ENCODE data around the gene CDC42.
"Not testable (repeated sequence)": the region's sequence is repeated elsewhere in the genome, so short reads cannot be mapped to it uniquely, and the experiment has no call there.

CDC42 gene

DNA sequence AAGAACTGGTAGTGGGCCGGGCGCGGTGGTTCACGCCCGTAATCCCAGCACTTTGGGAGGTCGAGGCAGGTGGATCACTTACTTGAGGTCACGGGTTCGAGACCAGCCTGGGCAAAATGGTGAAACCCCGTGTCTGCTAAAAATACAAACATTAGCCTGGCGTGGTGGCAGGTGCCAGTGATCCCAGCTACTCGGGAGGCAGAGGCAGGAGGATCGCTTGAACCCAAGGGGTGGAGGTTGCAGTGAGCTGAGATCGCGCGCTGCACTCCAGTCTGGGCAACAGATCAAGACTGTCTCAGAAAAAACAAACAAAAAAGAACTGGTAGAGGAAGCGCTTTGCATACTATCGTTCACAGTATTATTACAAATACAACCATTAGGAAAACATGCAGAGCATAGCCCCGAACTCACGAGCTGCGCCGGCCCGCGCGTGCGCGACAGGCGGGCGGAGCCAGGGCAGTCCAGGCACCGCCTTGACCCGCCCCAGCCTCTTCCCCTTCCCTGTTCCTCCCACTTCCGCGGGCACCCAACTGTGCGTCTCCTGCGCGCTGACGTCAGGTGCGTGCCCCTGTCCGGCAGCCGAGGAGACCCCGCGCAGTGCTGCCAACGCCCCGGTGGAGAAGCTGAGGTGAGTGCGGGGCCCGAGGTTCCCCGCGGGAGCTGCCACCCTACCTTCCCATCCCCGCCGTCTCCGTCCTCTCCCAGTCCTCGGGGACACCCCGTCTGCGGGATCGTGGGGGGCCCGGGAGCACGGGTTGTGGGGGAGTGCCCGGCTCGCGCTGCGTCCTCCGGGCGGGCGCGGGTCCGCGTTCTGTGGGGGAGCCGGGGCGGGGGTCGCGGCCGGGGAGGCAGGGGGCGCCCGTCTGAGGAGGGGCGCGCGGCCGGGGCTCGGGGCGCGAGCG is at the start of gene CDC42:
CDC42 (plus strand) TSS at position 595 of the 902 bp plus-strand sequence. CDS start 25,770 bp downstream, outside the sequence.
- peak; percentile 95 for DNase-seq (ENCODE audit: low read depth)

DNA sequence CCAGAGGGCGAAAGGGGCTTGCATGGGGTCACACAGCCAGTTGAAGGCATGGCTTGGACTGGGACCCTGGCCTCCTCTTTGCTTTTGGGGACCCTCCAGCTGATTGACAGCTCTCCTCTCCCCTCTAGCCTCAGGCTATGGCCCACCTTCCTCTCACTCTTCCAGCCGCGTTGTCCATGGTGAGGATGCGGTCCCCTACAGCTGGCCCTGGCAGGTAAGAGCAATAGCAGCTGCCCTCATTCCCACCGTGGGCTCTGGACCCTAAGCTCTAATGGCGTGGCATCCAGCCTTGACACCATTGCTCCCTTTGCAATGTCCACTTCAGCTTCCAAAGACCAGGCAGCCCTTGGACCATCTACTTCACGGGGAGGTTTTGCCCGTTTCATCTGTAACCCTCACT is 49.6 kb upstream of the CDC42 start:
- DNase-seq (ENCODE audit: low read depth), result not testable (repeated sequence)

DNA sequence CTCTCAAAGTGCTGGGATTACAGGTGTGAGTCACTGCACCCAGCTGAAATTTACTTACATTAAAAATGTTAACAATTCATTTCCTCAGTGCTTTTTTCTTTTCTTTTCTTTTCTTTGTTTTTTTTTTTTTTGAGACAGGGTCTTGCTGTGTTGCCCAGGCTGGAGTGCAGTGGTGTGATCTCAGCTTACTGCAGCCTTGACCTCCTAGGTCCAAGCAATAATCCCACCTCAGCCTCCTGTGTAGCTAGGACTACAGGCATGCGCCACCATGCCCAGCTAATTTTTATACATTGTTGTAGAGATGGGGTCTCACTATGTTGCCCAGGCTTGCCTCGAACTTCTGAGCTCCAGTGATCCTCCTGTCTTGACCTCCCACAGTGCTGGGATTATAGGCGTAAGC is 48.5 kb upstream of the CDC42 start:
- not testable (repeated sequence) for DNase-seq (ENCODE audit: low read depth)

DNA sequence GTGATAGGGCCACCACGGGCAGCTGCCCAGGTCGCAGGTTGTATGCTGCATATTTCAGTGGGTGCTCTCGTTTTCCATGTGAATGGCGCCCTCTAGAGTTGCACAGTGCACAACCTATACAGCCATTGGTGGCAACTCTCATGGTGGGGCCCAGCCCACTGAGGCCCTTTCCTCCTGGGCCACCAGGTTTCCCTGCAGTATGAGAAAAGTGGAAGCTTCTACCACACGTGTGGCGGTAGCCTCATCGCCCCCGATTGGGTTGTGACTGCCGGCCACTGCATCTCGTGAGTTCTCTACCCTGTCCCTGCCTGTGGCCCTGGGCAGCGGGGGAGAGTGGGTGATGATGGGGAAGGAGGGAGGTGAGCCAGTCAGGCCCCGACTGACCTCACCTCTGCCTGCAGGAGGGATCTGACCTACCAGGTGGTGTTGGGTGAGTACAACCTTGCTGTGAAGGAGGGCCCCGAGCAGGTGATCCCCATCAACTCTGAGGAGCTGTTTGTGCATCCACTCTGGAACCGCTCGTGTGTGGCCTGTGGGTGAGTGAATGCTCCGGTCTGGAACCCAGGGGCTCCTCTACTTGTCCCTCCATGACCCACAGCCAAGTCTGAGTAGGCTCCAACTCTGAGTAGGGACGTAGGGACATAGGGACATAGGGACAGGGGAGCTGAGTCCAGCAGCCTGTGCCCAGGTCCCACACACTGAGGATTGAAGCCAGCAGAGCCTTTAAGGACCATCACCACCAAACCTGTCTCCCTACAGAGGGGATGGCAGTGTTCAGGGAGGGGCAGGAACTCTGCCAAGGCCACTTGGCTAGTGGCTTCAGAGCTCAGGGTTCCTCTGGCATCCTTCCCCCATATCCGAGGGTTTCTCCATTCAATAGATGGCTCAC is 47.0 kb upstream of the CDC42 start:
- not testable (repeated sequence) for DNase-seq (ENCODE audit: low read depth)

DNA sequence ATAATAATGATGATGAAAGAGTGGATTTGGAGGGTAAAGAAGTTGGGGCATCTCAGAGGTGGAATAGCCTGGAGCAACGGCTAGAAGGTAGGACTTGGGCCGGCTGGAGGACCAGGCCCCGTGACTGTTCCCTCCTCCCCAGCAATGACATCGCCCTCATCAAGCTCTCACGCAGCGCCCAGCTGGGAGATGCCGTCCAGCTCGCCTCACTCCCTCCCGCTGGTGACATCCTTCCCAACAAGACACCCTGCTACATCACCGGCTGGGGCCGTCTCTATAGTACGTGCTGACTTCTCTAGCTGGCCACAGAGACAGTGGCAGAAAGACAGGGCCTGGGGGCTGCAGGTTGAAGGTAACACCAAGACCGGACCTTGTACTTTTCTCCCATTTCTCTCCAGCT is 45.8 kb upstream of the CDC42 start:
- not testable (repeated sequence) for DNase-seq (ENCODE audit: low read depth)

DNA sequence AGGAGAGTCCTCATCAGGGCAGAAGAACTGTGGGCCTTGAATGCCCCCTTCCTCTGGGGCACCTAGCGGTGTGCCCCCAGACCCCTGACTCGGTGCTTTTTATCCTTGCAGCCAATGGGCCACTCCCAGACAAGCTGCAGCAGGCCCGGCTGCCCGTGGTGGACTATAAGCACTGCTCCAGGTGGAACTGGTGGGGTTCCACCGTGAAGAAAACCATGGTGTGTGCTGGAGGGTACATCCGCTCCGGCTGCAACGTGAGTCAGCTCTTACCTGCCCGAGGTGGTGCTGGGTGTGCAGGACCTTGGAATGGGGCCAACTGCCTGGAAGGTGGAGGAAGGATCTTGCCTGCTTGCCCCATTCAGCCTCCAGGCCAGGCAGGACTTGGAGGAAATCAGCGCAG is 45.2 kb upstream of the CDC42 start:
- not testable (repeated sequence) for DNase-seq (ENCODE audit: low read depth)

DNA sequence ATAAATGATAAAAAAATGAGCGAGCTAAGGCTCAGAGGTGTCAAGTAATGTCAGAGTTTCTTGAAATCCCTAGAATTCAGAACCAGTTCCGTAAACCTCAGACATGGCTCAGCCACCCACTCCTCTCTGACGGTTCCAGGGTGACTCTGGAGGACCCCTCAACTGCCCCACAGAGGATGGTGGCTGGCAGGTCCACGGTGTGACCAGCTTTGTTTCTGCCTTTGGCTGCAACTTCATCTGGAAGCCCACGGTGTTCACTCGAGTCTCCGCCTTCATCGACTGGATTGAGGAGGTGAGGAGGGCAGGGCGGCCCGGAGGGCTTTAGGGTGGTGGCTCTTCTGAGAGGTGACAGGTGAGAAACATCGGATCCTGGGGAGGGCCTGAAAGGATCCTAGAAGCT is 42.9 kb upstream of the CDC42 start:
- not testable (repeated sequence) for DNase-seq (ENCODE audit: low read depth)

DNA sequence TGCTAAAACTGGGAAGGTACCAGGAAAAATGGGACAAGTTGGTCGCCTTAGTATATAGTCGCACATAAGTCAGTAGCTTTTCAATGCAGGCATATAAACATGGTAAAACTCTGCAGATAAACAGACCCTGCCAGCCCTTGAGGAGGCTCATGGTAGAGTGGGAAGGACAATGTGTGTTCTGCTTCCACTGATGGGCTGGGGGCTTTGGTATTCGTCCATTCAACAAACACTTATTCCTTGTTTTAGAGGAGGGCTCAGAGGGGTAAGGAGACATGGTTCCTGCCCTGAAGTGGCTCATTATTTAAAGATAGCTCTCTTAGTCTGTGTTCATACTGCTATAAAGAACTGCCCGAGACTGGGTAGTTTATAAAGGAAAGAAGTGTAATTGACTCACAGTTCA is 39.8 kb upstream of the CDC42 start:
- DNase-seq (ENCODE audit: low read depth), result not testable (repeated sequence)

DNA sequence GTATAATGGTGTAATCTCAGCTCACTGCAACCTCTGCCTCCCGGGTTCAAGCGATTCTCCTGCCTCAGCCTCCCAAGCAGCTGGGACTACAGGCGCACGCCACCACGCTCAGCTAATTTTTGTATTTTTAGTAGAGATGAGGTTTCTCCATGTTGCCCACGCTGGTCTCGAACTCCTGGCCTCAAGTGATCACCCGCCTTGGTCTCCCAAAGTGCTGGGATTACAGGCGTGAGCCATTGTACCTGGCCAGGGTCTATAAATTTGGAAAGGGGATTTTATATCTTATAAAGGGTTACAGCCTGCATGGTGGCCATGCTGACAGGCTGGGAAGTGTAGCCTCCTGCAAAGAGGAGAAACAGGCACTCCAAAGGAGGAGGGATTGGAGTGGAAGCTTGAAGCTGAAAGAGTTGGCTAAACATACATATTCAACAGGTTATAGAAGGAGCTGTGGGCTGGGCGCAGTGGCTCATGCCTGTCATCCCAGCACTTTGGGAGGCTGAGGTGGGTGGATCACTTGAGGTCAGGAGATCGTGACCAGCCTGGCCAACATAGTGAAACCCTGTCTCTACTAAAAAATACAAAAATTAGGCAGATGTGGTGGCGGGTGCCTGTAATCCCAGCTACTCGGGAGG is 37.8 kb upstream of the CDC42 start:
- DNase-seq (ENCODE audit: low read depth), result not testable (repeated sequence)

DNA sequence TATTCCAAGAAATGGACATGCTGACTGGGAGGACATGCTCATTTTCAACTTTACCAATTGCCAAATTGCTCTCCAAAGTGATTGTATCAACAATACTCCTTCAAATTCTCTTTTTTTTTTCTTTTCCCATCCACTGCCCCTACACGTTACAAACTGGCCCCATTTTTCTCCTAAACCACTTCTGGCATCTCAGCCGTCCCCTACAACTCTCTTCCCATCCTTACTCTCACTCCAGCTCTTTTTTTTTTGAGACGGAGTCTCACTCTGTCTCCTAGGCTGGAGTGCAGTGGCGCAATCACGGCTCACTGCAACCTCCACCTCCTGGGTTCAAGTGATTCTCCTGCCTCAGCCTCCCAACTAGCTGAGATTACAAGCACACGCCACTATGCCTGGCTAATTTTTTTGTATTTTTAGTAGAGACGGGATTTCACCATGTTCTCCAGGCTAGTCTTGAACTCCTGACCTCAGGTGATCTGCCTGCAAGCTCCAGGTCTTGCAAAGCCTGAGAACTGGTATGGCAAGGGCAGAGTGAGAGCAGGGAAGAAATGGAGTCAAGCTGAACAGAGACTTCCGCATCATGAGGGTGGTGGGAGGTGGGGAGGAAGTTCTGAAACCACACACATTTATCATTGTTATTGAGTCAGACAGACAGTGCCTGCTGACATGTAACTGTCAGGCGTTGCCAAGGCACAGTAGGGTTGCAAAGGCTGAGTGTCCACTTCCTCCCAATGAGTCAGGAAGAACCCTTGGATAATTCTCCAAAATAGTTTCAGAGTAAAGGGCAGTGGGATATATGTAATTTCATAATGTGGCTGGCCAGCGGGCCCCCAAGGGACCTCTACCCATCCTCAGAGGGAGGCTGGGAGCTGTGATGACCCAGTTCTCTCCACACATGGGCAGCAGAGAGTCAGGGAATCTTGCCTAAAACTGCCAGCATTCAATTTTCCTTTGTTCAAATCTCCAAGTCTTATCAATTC is 33.6 kb upstream of the CDC42 start:
- peak; percentile 41 for DNase-seq (ENCODE audit: low read depth)

DNA sequence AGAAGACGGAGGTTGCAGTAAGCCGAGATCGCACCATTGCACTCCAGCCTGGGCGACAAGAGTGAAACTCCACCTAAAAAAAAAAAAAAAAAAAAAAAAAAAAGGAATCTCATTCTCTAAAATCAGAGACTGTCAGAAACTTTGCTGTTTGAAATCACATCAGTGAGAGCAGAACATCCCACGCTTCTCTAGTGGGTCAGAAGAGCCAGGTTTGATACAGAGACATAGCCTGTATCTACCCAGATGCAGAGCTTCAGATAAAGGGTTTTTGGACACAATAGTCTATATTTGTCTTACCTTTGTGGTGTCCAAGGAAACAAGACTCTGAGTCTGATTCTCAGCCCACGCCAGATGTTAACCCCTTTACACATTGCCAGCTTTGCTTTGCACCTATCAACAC is 31.4 kb upstream of the CDC42 start:
- DNase-seq (ENCODE audit: low read depth), result no peak

DNA sequence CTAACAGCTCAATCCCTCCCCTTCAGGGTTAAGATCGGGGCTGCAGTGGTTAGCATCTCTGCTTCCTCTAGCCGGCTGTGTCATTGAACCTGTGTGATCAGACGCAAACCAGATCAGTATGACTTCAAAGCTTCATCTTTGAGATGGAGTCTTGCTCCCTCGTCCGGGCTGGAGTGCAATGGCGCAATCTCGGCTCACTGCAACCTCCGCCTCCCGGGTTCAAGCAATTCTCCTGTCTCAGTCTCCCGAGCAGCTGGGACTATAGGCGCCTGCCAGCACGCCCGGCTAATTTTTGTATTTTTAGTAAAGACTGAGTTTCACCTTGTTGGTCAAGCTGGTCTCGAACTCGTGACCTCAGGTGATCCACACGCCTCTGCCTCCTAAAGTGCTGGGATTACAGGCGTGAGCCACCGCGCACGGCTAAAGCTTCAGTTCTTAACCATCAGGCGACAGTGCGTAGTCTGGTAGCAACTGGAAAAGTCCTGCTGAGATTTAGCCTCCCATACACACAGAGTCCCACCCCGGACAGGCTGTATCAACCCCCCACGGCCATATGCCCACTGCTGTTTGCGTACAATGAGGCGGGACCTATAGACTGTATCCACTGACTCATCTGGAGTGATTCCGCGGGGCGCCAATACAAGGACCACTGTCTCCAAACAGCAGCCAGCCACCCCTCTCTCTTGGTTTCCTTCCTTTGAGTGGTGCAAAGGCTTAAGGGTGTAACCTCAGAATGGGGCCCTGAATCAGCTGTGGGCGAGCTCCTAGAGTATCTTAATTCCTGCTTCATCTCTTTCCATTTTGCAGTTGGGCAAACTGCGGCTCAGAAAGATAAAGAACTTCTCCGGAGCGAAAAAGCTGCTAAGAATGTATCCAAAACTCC is 27.8 kb upstream of the CDC42 start:
- peak; percentile 59 for DNase-seq (ENCODE audit: low read depth)

DNA sequence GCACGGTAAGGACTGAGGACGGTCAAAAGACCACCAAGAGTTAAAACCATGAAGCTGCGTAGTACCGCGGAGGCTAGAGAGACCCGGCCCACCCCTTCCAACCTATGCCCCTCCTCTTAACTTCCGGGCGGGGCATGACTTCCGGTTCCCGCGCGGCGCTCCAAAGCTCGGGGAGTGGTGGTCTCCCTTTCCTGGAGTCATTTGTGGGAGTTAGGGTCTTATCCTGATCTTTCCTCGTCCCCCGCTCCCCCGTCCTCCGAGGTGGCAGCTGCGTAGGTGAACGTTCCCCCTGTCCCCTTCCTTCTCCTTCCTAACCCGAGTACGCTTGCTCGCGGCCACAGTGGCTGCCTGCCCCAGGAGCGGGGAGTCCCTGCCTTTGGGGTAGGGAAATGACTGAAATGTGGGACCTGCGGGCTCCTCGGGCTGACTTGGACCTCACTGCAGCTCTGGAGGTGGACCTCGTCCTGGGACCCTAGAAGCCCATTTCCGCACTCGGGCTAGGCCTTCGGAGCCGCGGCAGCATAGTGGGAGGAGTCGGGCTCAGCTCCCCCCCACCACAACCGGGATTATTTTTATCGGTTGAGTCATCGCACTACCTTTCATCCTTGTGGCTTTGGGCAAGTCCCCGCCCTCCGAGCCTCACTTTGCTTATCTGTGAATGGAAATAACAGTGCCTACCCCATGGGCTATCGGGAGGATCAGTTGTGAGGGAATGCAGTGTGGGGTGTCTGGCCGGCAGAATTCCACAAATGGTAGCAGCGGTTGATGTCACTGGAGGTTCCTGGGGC is 26.9 kb upstream of the CDC42 start:
- peak; percentile 81 for DNase-seq (ENCODE audit: low read depth)

DNA sequence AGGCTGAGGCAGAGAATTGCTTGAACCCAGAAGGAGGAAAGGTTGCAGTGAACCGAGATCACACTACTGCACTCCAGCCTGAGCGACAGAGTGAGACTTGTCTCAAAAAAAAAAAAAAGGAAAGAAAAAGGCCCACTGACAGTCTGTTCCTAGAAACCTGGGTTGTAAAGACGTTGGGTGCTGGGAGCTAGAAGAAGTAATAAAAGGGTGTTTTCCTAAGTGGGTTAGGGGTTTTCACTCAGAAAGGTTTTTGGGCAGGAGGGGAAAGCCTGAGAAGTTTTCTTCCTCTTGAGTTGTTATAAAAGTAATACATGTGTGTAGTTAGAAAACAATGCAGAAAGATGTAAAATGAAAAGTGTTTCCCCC is 25.6 kb upstream of the CDC42 start:
- DNase-seq (ENCODE audit: low read depth), result no peak

DNA sequence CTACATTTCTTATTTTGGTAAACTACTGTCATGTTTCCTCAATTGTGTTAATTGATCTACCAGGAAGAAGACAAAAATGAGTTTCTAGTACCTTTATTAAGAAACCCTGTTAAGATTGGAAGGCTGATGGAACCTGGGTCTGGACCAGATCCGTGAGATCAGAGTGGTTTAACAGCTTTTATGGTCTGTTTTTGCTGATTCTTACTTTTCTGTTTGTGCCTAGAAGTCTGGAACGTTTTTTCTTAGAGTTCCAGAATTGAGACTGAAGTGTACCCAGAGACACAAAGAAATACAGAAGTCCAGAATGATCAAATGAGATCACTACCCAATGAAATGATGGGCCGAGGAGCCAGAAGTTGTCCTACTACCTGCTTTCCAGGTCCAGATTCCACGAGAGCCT is 22.5 kb upstream of the CDC42 start:
- DNase-seq (ENCODE audit: low read depth), result no peak

DNA sequence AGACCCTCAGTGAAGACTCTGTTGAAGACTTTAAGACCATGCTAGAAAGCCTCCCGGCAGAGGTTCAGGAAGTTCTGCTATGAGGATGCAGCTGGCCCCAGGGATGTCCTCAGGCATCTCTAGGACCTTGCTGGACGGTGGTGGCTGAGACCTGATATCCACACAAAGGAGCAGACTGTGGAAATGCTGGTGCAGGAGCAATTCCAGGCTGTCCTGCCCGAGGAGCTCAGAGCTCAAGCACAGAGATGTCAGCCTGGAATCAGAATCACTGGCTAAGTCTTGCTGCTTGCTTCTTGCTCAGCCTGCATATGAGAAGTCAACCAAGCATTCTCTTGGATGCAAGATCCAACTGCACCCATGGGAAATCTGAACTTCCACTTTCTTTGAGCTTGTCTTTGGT is 22.0 kb upstream of the CDC42 start:
- DNase-seq (ENCODE audit: low read depth), result no peak

DNA sequence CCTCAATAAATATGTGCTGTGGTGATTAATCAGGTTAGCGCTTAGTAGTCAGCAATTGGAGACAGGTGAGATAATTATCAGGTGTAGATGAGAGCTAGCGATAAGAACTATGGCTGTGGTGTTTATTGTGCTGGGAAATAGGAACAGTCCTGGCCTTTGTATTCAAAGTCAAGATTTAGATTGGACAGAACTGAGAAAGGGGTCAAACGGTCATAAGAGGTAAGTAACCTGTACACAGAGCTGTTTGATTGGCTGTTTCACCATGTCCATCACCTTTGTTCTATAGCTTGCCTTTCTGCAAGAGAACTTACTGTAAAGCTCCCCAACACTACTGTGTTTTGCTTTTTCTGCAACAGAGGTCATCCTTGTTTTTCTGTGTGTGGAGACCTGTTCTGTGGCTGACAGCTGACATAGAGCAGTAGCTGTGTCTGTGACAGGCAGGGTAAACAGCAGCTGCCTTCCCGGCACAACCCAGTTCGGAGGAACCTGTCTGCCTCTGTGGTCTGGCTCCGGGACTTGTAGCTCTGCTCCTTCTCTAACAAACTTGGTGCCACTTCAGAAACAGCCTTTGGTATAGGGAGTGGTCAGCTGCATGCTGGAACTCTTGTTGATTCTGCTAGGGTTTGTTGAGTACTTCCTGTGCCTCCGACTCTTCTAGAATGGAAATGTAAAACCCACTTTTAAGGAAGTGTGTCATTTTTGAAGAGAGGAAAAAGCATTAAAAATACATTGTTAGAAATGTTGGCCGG is 21.1 kb upstream of the CDC42 start:
- no peak for DNase-seq (ENCODE audit: low read depth)

DNA sequence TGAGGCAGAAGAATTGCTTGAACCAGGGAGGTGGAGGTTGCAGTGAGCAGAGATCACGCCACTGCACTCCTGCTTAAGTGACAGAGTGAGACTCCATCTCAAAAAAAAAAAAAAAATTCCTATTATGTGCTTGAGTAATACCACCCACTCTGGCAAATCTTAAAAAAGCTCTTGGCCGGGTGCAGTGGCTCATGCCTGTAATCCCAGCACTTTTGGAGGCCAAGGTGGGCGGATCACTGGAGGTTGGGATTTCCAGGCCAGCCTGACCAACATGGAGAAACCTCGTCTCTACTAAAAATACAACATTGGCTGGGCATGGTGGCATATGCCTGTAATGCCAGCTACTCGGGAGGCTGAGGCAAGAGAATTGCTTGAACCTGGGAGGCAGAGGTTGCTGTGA is 17.7 kb upstream of the CDC42 start:
- not testable (repeated sequence) for DNase-seq (ENCODE audit: low read depth)

DNA sequence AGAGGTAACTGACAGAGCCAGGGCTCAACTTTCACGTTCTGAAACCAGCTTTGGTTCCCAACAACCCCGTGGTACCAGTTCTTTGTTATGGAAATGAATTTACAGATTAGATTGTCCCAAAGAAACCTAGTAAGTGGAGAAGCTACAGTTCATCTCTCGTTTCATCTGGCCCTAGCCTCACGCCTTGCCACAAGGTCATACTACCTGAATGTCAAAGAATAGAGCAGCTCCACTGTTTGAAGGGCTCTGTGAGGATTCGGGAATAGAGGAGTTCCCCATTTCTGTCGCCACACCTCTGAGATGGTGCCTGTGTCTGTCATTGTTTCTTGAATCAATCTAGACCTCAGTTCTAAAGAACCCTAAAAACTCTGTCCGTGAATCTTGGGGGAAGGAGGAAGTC is 15.0 kb upstream of the CDC42 start:
- DNase-seq (ENCODE audit: low read depth), result no peak
